Left lung (tissue), 10 donors: Measurements from ENCODE around the gene FLYWCH2. TPM values are rescaled to one million over a fixed set of nuclear protein-coding genes. Genes with fewer than 3 reads are reported as not detected.
A peak's percentile ranks its signal among the peaks of the same experiment; 100 is the strongest.

ENCODE experiments used
- ATAC-seq: fragments of 200-7000 bp; cut with Tn5 transposase; one replicate; pipeline ENCODE4 v1.9.1; 2020; ENCODE audit warnings: moderate library complexity
- DNase-seq, 4 donors: peaks; one replicate each; pipeline ENCODE4 v3.0.0-alpha.2; 2013 to 2020
- H3K27ac ChIP-seq, 2 donors: fragments of 200-600 bp; sonication (generic) in 1 of 2; one replicate each; pipeline versions ENCODE4 v1.5.0 to v1.8.0; 2020 to 2021
- H3K27me3 ChIP-seq, 2 donors: fragments of 200-600 bp; sonication (generic) in 1 of 2; one replicate each; pipeline versions ENCODE4 v1.5.0 to v1.8.0; 2020 to 2021
- H3K36me3 ChIP-seq, 2 donors: fragments of 200-600 bp; sonication (generic) in 1 of 2; one replicate each; pipeline versions ENCODE4 v1.5.0 to v1.8.0; 2020 to 2021
- H3K4me1 ChIP-seq, 2 donors: fragments of 200-600 bp; one replicate each; pipeline ENCODE4 v1.8.0; 2021
- H3K4me3 ChIP-seq, 2 donors: fragments of 200-600 bp; sonication (generic) in 1 of 2; one replicate each; pipeline versions ENCODE4 v1.5.0 to v1.8.0; 2020 to 2021; ENCODE audit warnings: mild to moderate bottlenecking in 1 of 2
- H3K9me3 ChIP-seq, 2 donors: fragments of 200-600 bp; sonication (generic) in 1 of 2; one replicate each; pipeline versions ENCODE4 v1.5.0 to v1.8.0; 2020 to 2021
- CTCF ChIP-seq, 2 donors: fragments of 200-600 bp; sonication (generic) in 1 of 2; IDR thresholded peaks; one replicate each; pipeline versions ENCODE4 v1.5.0 to v1.8.0; 2021; ENCODE audit warnings: antibody characterized with exemption in 2 of 2
- intact Hi-C, 2 donors: fragments of 100-400 bp; cut with DNase I; formaldehyde crosslinking; loops; one replicate each; pipeline versions ENCODE4 v1.11.2 to v1.14.2; 2022
- polyA plus RNA-seq, 6 donors: library from polyadenylated mRNA; unstranded; fragments of 120-200 nt; gene quantifications; one replicate each; pipeline ENCODE4 v1.2.1, GENCODE V29; 2013; ENCODE audit not compliant: insufficient read length in 6 of 6
- total RNA-seq, 2 donors: library from RNA; stranded (reverse); fragmentation: NEBNext Ultra II Directional; extraction: Animal tissue kit (Norgen Biotek cat#: 25700); gene quantifications; one replicate each; pipeline ENCODE4 v1.2.1, GENCODE V29; 2021
- donor health status: DM: no; HTN: yes; CAD: no.
- donor health status: DM: no; HTN: no; CAD: no.

The FLYWCH2 gene
- total and polyA plus RNA-seq, 8 donors: 15.6 to 24.5 (median 20.9) TPM

- TF ChIP-seq CTCF (IDR thresholded peaks at IDR 0.05): no peak
- Histone ChIP-seq H3K9me3 (peaks cover 0 to 4% of the 10 kb centered on the region in 2 donors), H3K27ac (no peak overlapping the region), H3K27me3 (peaks cover 0 to 68% of the 10 kb centered on the region in 2 donors), H3K36me3 (no peaks in the 10 kb centered on the region), H3K4me3 (no peak overlapping the region), H3K4me1 (peaks cover 0 to 5% of the 10 kb centered on the region in 2 donors)
- intact Hi-C loops: no loop called here
- DNase-seq (no peak), ATAC-seq (no peak)
These were observed 22.0 kb upstream of the FLYWCH2 start for GRCh38 chr16:2860826-2861567.

- ATAC-seq: no peak
- H3K4me3 ChIP-seq: no peak overlapping the region
- no peak overlapping the region for H3K27ac ChIP-seq
- peaks cover 6 to 10% of the 10 kb centered on the region in 2 donors for H3K4me1 ChIP-seq
- H3K36me3 ChIP-seq: no peaks in the 10 kb centered on the region
- peaks cover 0 to 26% of the 10 kb centered on the region in 2 donors for H3K27me3 ChIP-seq
- TF ChIP-seq CTCF (IDR thresholded peaks at IDR 0.05): no peak
- H3K9me3 ChIP-seq: peaks cover 0 to 4% of the 10 kb centered on the region in 2 donors
- intact Hi-C loops: no loop called here
- DNase-seq: no peak
These were observed 17.4 kb upstream of the FLYWCH2 start for GRCh38 chr16:2865651-2866050.

- Histone ChIP-seq H3K36me3 (no peaks in the 10 kb centered on the region), H3K4me1 (peaks cover 6 to 10% of the 10 kb centered on the region in 2 donors), H3K4me3 (no peak overlapping the region), H3K27me3 (peaks cover 0 to 21% of the 10 kb centered on the region in 2 donors), H3K27ac (no peak overlapping the region), H3K9me3 (no peaks in the 10 kb centered on the region)
- intact Hi-C loops: no loop called here
- DNase-seq: no peak
- no peak for TF ChIP-seq CTCF (IDR thresholded peaks at IDR 0.05)
- no peak for ATAC-seq
These were observed 16.6 kb upstream of the FLYWCH2 start for GRCh38 chr16:2866431-2866830.

- ATAC-seq: no peak
- Histone ChIP-seq H3K27ac (peak overlapping the region; percentile 88 to 94), H3K9me3 (no peaks in the 10 kb centered on the region), H3K4me1 (peaks cover 6 to 10% of the 10 kb centered on the region in 2 donors), H3K27me3 (peaks cover 0 to 21% of the 10 kb centered on the region in 2 donors), H3K4me3 (peak overlapping the region; percentile 55 to 56), H3K36me3 (no peaks in the 10 kb centered on the region)
- no peak for DNase-seq
- intact Hi-C loops: no loop called here
- TF ChIP-seq CTCF (IDR thresholded peaks at IDR 0.05): no peak
These were observed 15.4 kb upstream of the FLYWCH2 start for GRCh38 chr16:2867661-2867986.

- Histone ChIP-seq H3K36me3 (no peaks in the 10 kb centered on the region), H3K27me3 (peaks cover 0 to 21% of the 10 kb centered on the region in 2 donors), H3K4me1 (peaks cover 6 to 10% of the 10 kb centered on the region in 2 donors), H3K27ac (peak overlapping the region; percentile 88 to 94), H3K9me3 (no peaks in the 10 kb centered on the region), H3K4me3 (peak overlapping the region; percentile 55 to 56)
- TF ChIP-seq CTCF (IDR thresholded peaks at IDR 0.05): peak; percentile 95
- ATAC-seq (peak; percentile 100), DNase-seq (peak; percentile 90 to 97 (median 94))
- intact Hi-C loops: no loop called here
These were observed 14.8 kb upstream of the FLYWCH2 start for GRCh38 chr16:2867987-2868789.
